ENCODE data around the gene DNAJC27.

Gene DNAJC27

GRCh38 chr2:24926220-24926601 is 45.5 kb downstream of the DNAJC27 start:
- no peak for DNase-seq (ENCODE audit: low read depth in 4 of 4, low spot score in 1 of 4)

- DNase-seq (ENCODE audit: low read depth in 4 of 4, low spot score in 1 of 4) = no peak
These were observed 45.9 kb downstream of the DNAJC27 start for GRCh38 chr2:24925815-24926214.

- no peak for DNase-seq (ENCODE audit: low read depth in 4 of 4, low spot score in 1 of 4)
These were observed 47.0 kb downstream of the DNAJC27 start for GRCh38 chr2:24924732-24925131.

GRCh38 chr2:24924266-24924665 is 47.5 kb downstream of the DNAJC27 start:
- DNase-seq (ENCODE audit: low read depth in 4 of 4, low spot score in 1 of 4) = no peak

- DNase-seq (ENCODE audit: low read depth in 4 of 4, low spot score in 1 of 4) = no peak
These were observed 48.6 kb downstream of the DNAJC27 start for GRCh38 chr2:24923106-24923505.

- DNase-seq (ENCODE audit: low read depth in 4 of 4, low spot score in 1 of 4) = no peak
These were observed 49.2 kb downstream of the DNAJC27 start for GRCh38 chr2:24922556-24922955.

GRCh38 chr2:24920809-24921441 is 50.8 kb downstream of the DNAJC27 start:
- DNase-seq (ENCODE audit: low read depth in 4 of 4, low spot score in 1 of 4) = no peak

- DNase-seq (ENCODE audit: low read depth in 4 of 4, low spot score in 1 of 4) = peak in 2 of 4 experiments; percentile 48 to 68
These were observed 51.5 kb downstream of the DNAJC27 start, which contains the start of gene ADCY3 for GRCh38 chr2:24920098-24920808. Gene ADCY3, minus strand, starts transcription at chr2:24920237. Its CDS starts 1,250 bp downstream, at chr2:24918987.

- no peak for DNase-seq (ENCODE audit: low read depth in 4 of 4, low spot score in 1 of 4)
These were observed 52.2 kb downstream of the DNAJC27 start for GRCh38 chr2:24919506-24920097.

GRCh38 chr2:24919037-24919505 is 52.7 kb downstream of the DNAJC27 start:
- DNase-seq (ENCODE audit: low read depth in 4 of 4, low spot score in 1 of 4) = peak in 2 of 4 experiments; percentile 20 to 54

GRCh38 chr2:24918326-24919036 is 53.3 kb downstream of the DNAJC27 start:
- no peak for DNase-seq (ENCODE audit: low read depth in 4 of 4, low spot score in 1 of 4)

- DNase-seq (ENCODE audit: low read depth in 4 of 4, low spot score in 1 of 4) = no peak
These were observed 53.9 kb downstream of the DNAJC27 start for GRCh38 chr2:24917731-24918325.

GRCh38 chr2:24917086-24917485 is 54.7 kb downstream of the DNAJC27 start:
- no peak for DNase-seq (ENCODE audit: low read depth in 4 of 4, low spot score in 1 of 4)

GRCh38 chr2:24915796-24916195 is 56.0 kb downstream of the DNAJC27 start:
- no peak for DNase-seq (ENCODE audit: low read depth in 4 of 4, low spot score in 1 of 4)

GRCh38 chr2:24915175-24915574 is 56.6 kb downstream of the DNAJC27 start:
- DNase-seq (ENCODE audit: low read depth in 4 of 4, low spot score in 1 of 4) = no peak

- no peak for DNase-seq (ENCODE audit: low read depth in 4 of 4, low spot score in 1 of 4)
These were observed 57.0 kb downstream of the DNAJC27 start for GRCh38 chr2:24914713-24915112.

- DNase-seq (ENCODE audit: low read depth in 4 of 4, low spot score in 1 of 4) = no peak
These were observed 57.8 kb downstream of the DNAJC27 start for GRCh38 chr2:24913911-24914310.

GRCh38 chr2:24912986-24913385 is 58.8 kb downstream of the DNAJC27 start:
- DNase-seq (ENCODE audit: low read depth in 4 of 4, low spot score in 1 of 4) = no peak

GRCh38 chr2:24912523-24912922 is 59.2 kb downstream of the DNAJC27 start:
- no peak for DNase-seq (ENCODE audit: low read depth in 4 of 4, low spot score in 1 of 4)

GRCh38 chr2:24910245-24910644 is 61.5 kb downstream of the DNAJC27 start:
- DNase-seq (ENCODE audit: low read depth in 4 of 4, low spot score in 1 of 4) = no peak

- no peak for DNase-seq (ENCODE audit: low read depth in 4 of 4, low spot score in 1 of 4)
These were observed 62.1 kb downstream of the DNAJC27 start for GRCh38 chr2:24909555-24910177.
